Keratinocyte (primary cell): ENCODE measurements around the gene MKX. TPM values are rescaled to one million over a fixed set of nuclear protein-coding genes. Genes with fewer than 3 reads are reported as not detected.

Source experiments
- DNase-seq: peaks from one replicate; pipeline ENCODE4 v3.0.0-alpha.2; 2011; ENCODE audit warnings: low read depth, missing footprints, low spot score
- FAIRE-seq: peaks from 2 replicates; lab custom pipeline; 2011; peaks lifted over from hg19 to GRCh38; lab: Jason Lieb, UNC
- H2AFZ ChIP-seq: 2 replicates; pipeline ENCODE4 v1.6.0; 2012; ENCODE audit warnings: low read length, control low read depth, inconsistent platforms; ENCODE audit not compliant: control insufficient read depth
- H3K27ac ChIP-seq: 2 replicates; pipeline ENCODE4 v1.5.1; 2011; ENCODE audit warnings: low read length; ENCODE audit not compliant: control insufficient read depth, insufficient read depth
- H3K27me3 ChIP-seq: 3 replicates; pipeline ENCODE4 v1.6.0; 2011; ENCODE audit warnings: low read length; ENCODE audit not compliant: control insufficient read depth, insufficient read depth; ENCODE audit errors: extremely low read depth
- H3K36me3 ChIP-seq, 2 experiments: 2 replicates in 1 of 2; 3 replicates in 1 of 2; pipeline ENCODE4 v1.5.1; 2011; ENCODE audit warnings: low read length in 2 of 2, mild to moderate bottlenecking in 1 of 2; ENCODE audit not compliant: control insufficient read depth in 2 of 2, insufficient read depth in 2 of 2; ENCODE audit errors: extremely low read depth in 1 of 2
- H3K4me1 ChIP-seq: 3 replicates; pipeline ENCODE4 v1.5.1; 2011; ENCODE audit warnings: low read length; ENCODE audit not compliant: control insufficient read depth, insufficient read depth; ENCODE audit errors: extremely low read depth
- H3K4me2 ChIP-seq: 3 replicates; pipeline ENCODE4 v1.6.0; 2011; ENCODE audit warnings: low read depth, low read length; ENCODE audit not compliant: control insufficient read depth, insufficient read depth; ENCODE audit errors: extremely low read depth
- H3K4me3 ChIP-seq, 3 experiments: fragments of 200-600 bp in 1 of 3; sonication (generic) in 1 of 3; 2 replicates in 2 of 3; 3 replicates in 1 of 3; pipeline ENCODE4 v1.5.1; 2011 to 2016; ENCODE audit warnings: low read length in 3 of 3, mild to moderate bottlenecking in 3 of 3, control low read depth in 2 of 3, inconsistent platforms in 1 of 3, low read depth in 1 of 3, mixed read lengths in 1 of 3, mixed run types in 1 of 3, moderate library complexity in 1 of 3; ENCODE audit not compliant: control insufficient read depth in 2 of 3, insufficient read depth in 2 of 3; ENCODE audit errors: extremely low read depth in 1 of 3
- H3K79me2 ChIP-seq: 2 replicates; pipeline ENCODE4 v1.6.0; 2012; ENCODE audit warnings: low read length; ENCODE audit not compliant: control insufficient read depth, insufficient read depth
- H3K9ac ChIP-seq: 3 replicates; pipeline ENCODE4 v1.6.0; 2011; ENCODE audit warnings: low read length; ENCODE audit not compliant: control insufficient read depth, insufficient read depth; ENCODE audit errors: extremely low read depth
- H3K9me1 ChIP-seq: 3 replicates; pipeline ENCODE4 v1.6.0; 2011; ENCODE audit warnings: low read length; ENCODE audit not compliant: control insufficient read depth, insufficient read depth; ENCODE audit errors: extremely low read depth
- H3K9me3 ChIP-seq: 2 replicates; pipeline ENCODE4 v1.5.1; 2012; ENCODE audit warnings: low read depth, low read length; ENCODE audit not compliant: control insufficient read depth
- H4K20me1 ChIP-seq: 3 replicates; pipeline ENCODE4 v1.6.0; 2011; ENCODE audit warnings: low read length; ENCODE audit not compliant: control insufficient read depth, insufficient read depth; ENCODE audit errors: extremely low read depth
- EZH2 ChIP-seq: IDR thresholded peaks from one replicate; pipeline ENCODE4 v1.6.1; 2012; ENCODE audit warnings: inconsistent platforms, mild to moderate bottlenecking, low read length, moderate library complexity
- dilution Hi-C: fragments of 300-500 bp; cut with MboI; formaldehyde crosslinking; loops from one replicate; pipeline ENCODE4 v1.7.0; 2020; ENCODE audit warnings: low sequenced_read_pairs; ENCODE audit not compliant: extremely low pct_ligation_motif_present
- polyA plus RNA-seq, 5 experiments: library from polyadenylated mRNA; depleted of rRNA in 3 of 5; stranded (reverse) in 3 of 5; stranded (forward) in 1 of 5; unstranded in 1 of 5; fragments of >200 nt; gene quantifications; 1 replicate in 1 of 5; 2 replicates in 3 of 5; 3 replicates in 1 of 5; pipeline versions ENCODE4 v1.2.1 to v1.2.3, GENCODE V29; 2011 to 2012; ENCODE audit warnings: missing spikeins in 2 of 5, low read depth in 1 of 5, low replicate concordance in 1 of 5
- TF ChIP-seq, protein P1 (sequence below), 3 experiments: IDR thresholded peaks in 1 of 3; conservative IDR thresholded peaks in 1 of 3; optimal IDR thresholded peaks in 1 of 3; 2 replicates in 2 of 3; 3 replicates in 1 of 3; pipeline versions ENCODE3 to v1.5.1; 2011; ENCODE audit warnings: low read length in 3 of 3, mild to moderate bottlenecking in 3 of 3, moderate library complexity in 2 of 3, control low read depth in 1 of 3, inconsistent platforms in 1 of 3; ENCODE audit not compliant: insufficient read depth in 2 of 3; ENCODE audit errors: extremely low read depth in 1 of 3

MKX gene
- polyA plus RNA-seq, 1 donor (not counting 4 experiments of a cell fraction or from before 2014, with no cell fraction given): 0.04 TPM

DNA sequence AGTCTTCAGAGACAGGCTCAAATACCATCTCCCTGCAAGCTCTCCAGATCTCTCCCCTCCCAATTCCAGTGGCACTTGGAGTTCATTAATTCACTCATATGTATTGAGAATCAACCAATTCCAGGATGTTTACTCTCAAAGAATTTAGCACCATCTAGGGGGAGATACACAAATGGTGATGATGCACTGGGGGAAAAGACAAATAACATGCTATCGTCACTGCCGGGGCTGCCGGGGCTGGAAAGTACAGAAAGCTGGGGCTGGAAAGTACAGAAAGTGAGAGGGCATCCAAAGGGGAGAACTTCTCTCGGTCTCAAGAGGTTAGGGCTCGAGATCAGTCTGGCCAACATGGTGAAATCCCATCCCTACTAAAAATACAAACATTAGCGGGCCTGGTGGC lies 118.7 kb downstream of the MKX start:
- no peak overlapping the region for H3K4me2 ChIP-seq
- no peaks in the 10 kb centered on the region for H3K36me3 ChIP-seq
- FAIRE-seq (no peak), DNase-seq (no peak)
- H3K9me3 ChIP-seq: no peaks in the 10 kb centered on the region
- H3K4me1 ChIP-seq: no peaks in the 10 kb centered on the region
- no peaks in the 10 kb centered on the region for H3K9me1 ChIP-seq
- TF ChIP-seq, protein P1, sequence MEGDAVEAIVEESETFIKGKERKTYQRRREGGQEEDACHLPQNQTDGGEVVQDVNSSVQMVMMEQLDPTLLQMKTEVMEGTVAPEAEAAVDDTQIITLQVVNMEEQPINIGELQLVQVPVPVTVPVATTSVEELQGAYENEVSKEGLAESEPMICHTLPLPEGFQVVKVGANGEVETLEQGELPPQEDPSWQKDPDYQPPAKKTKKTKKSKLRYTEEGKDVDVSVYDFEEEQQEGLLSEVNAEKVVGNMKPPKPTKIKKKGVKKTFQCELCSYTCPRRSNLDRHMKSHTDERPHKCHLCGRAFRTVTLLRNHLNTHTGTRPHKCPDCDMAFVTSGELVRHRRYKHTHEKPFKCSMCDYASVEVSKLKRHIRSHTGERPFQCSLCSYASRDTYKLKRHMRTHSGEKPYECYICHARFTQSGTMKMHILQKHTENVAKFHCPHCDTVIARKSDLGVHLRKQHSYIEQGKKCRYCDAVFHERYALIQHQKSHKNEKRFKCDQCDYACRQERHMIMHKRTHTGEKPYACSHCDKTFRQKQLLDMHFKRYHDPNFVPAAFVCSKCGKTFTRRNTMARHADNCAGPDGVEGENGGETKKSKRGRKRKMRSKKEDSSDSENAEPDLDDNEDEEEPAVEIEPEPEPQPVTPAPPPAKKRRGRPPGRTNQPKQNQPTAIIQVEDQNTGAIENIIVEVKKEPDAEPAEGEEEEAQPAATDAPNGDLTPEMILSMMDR (optimal IDR thresholded peaks at IDR 0.05 in 1 of 3, IDR thresholded peaks at IDR 0.05 in 1 of 3, conservative IDR thresholded peaks at IDR 0.05 in 1 of 3; ENCODE audit: extremely low read depth in 1 of 3, insufficient read depth in 2 of 3, low read length in 3 of 3): no peak
- no peak for TF ChIP-seq EZH2
- no peaks in the 10 kb centered on the region for H4K20me1 ChIP-seq
- no peak overlapping the region for H3K27ac ChIP-seq
- H3K27me3 ChIP-seq: no peaks in the 10 kb centered on the region
- no peak overlapping the region for H3K9ac ChIP-seq
- no peak overlapping the region for H2AFZ ChIP-seq
- no peaks in the 10 kb centered on the region for H3K79me2 ChIP-seq
- dilution Hi-C loops: no loop called here
- H3K4me3 ChIP-seq: no peak overlapping the region

DNA sequence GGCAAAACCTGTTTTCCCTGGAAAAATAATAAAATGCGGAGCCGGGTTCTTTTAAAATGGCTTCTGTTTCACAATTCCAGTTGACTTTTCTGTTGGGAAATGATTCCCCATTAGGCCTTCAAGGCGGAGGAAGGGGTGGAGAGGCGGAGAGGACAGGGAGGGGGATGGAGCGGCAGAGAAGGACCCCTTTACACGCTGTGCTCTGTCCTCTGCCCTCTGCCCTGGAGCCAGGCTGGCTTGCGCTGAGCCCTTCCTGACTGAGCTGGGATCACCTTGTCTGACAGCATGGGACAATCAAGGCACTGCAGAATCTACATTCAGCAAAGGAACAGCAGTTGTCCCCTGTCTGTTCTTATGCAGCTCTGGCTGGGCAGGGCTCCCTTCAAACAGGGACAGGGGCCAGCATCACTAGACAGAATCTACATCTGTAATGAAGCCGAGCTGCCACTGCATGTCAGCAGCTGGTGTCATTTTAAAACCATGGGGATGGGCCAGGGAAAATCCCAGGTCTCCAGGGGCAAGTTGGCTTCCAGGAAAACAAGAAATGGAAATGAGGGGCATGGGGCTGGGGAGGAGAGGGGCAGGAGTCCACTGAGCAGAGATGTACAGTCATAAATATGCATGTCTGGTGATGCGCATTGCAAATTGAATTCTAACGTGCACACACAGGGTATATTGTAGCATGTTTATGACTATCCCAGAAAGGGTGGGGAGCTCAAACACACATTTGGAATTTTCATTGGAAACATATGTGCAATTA lies 120.0 kb downstream of the MKX start:
- dilution Hi-C loops: no loop called here
- H3K9me3 ChIP-seq: no peaks in the 10 kb centered on the region
- no peak overlapping the region for H2AFZ ChIP-seq
- no peaks in the 10 kb centered on the region for H3K9me1 ChIP-seq
- TF ChIP-seq, protein P1 (optimal IDR thresholded peaks at IDR 0.05 in 1 of 3, IDR thresholded peaks at IDR 0.05 in 1 of 3, conservative IDR thresholded peaks at IDR 0.05 in 1 of 3; ENCODE audit: extremely low read depth in 1 of 3, insufficient read depth in 2 of 3, low read length in 3 of 3): no peak
- TF ChIP-seq EZH2: no peak
- FAIRE-seq (no peak), DNase-seq (no peak)
- no peaks in the 10 kb centered on the region for H4K20me1 ChIP-seq
- no peak overlapping the region for H3K9ac ChIP-seq
- H3K79me2 ChIP-seq: no peaks in the 10 kb centered on the region
- no peak overlapping the region for H3K4me3 ChIP-seq
- no peaks in the 10 kb centered on the region for H3K36me3 ChIP-seq
- H3K27me3 ChIP-seq: no peaks in the 10 kb centered on the region
- H3K4me1 ChIP-seq: peaks cover 2% of the 10 kb centered on the region
- H3K4me2 ChIP-seq: no peak overlapping the region
- H3K27ac ChIP-seq: no peak overlapping the region
